ENCODE data around the gene CHCHD6.

- TF ChIP-seq POLR2AphosphoS5 (IDR thresholded peaks at IDR 0.05) (no peak), CTCF (IDR thresholded peaks at IDR 0.05) (no peak), POLR2A (IDR thresholded peaks at IDR 0.05) (no peak)
Measured at GRCh38 chr3:126743781-126744180, 39.7 kb downstream of the CHCHD6 start.
